Measurements from ENCODE around the gene CCDC40. TPM values are rescaled to one million over a fixed set of nuclear protein-coding genes. Genes with fewer than 3 reads are reported as not detected.

Gene CCDC40
- total RNA-seq, 1 experiment from 2014 or later = 11.3 TPM

- H3K4me1 ChIP-seq = no peaks in the 10 kb centered on the region; the same call in 1 of the 2 replicates
- DNase-seq = no peak
- no peak overlapping the region for H3K4me3 ChIP-seq
- H3K36me3 ChIP-seq = peaks cover 7% of the 10 kb centered on the region; the same call in 1 of the 2 replicates
- H3K27me3 ChIP-seq = no peaks in the 10 kb centered on the region
- no peaks in the 10 kb centered on the region for H3K9me3 ChIP-seq (replicated peaks)
- H3K27ac ChIP-seq = no peak overlapping the region
Observed at GRCh38 chr17:80007939-80008338, 28.5 kb upstream of the CCDC40 start.

- no peaks in the 10 kb centered on the region; the same call in 1 of the 2 replicates for H3K4me1 ChIP-seq
- peak; percentile 84 to 90 for DNase-seq
- no peaks in the 10 kb centered on the region for H3K27me3 ChIP-seq
- no peak overlapping the region for H3K4me3 ChIP-seq
- peaks cover 10% of the 10 kb centered on the region; the same call in 1 of the 2 replicates for H3K36me3 ChIP-seq
- no peak overlapping the region for H3K27ac ChIP-seq
- H3K9me3 ChIP-seq (replicated peaks) = no peaks in the 10 kb centered on the region
Observed at GRCh38 chr17:80008383-80008840, 28.0 kb upstream of the CCDC40 start.

GRCh38 chr17:80008848-80009247 lies 27.6 kb upstream of the CCDC40 start:
- no peaks in the 10 kb centered on the region for H3K27me3 ChIP-seq
- H3K4me3 ChIP-seq = no peak overlapping the region
- DNase-seq = no peak
- peaks cover 12% of the 10 kb centered on the region for H3K36me3 ChIP-seq
- H3K27ac ChIP-seq = no peak overlapping the region
- H3K9me3 ChIP-seq (replicated peaks) = no peaks in the 10 kb centered on the region
- no peaks in the 10 kb centered on the region; the same call in 1 of the 2 replicates for H3K4me1 ChIP-seq

GRCh38 chr17:80009391-80010282 lies 26.8 kb upstream of the CCDC40 start:
- H3K36me3 ChIP-seq = peaks cover 16% of the 10 kb centered on the region

GRCh38 chr17:80010283-80010858 lies 26.1 kb upstream of the CCDC40 start:
- H3K9me3 ChIP-seq (replicated peaks) = no peaks in the 10 kb centered on the region
- no peak for DNase-seq
- H3K27ac ChIP-seq = no peak overlapping the region
- peaks cover 19% of the 10 kb centered on the region for H3K36me3 ChIP-seq
- H3K27me3 ChIP-seq = no peaks in the 10 kb centered on the region
- H3K4me1 ChIP-seq = no peaks in the 10 kb centered on the region; the same call in 1 of the 2 replicates
- no peak overlapping the region for H3K4me3 ChIP-seq

More at GRCh38 chr17:80009391-80010282, 26.8 kb upstream of the CCDC40 start:
- no peak for DNase-seq
- Histone ChIP-seq H3K4me3 (no peak overlapping the region), H3K27me3 (no peaks in the 10 kb centered on the region), H3K27ac (no peak overlapping the region), H3K4me1 (no peaks in the 10 kb centered on the region; the same call in 1 of the 2 replicates), H3K9me3 (replicated peaks) (no peaks in the 10 kb centered on the region)

GRCh38 chr17:80011989-80012555 lies 24.4 kb upstream of the CCDC40 start:
- Histone ChIP-seq H3K9me3 (replicated peaks) (no peaks in the 10 kb centered on the region), H3K27me3 (no peaks in the 10 kb centered on the region), H3K4me1 (no peaks in the 10 kb centered on the region; the same call in 1 of the 2 replicates), H3K27ac (no peak overlapping the region), H3K36me3 (peaks cover 22% of the 10 kb centered on the region), H3K4me3 (no peak overlapping the region)
- DNase-seq = no peak

- H3K27ac ChIP-seq = no peak overlapping the region
- H3K27me3 ChIP-seq = no peaks in the 10 kb centered on the region
- DNase-seq = no peak
- peaks cover 22% of the 10 kb centered on the region for H3K36me3 ChIP-seq
- H3K4me1 ChIP-seq = no peaks in the 10 kb centered on the region; the same call in 1 of the 2 replicates
- no peak overlapping the region for H3K4me3 ChIP-seq
- no peaks in the 10 kb centered on the region for H3K9me3 ChIP-seq (replicated peaks)
Observed at GRCh38 chr17:80012765-80013741, 23.4 kb upstream of the CCDC40 start.

- Histone ChIP-seq H3K27ac (no peak overlapping the region), H3K36me3 (peaks cover 19% of the 10 kb centered on the region), H3K4me3 (no peak overlapping the region), H3K4me1 (no peaks in the 10 kb centered on the region), H3K9me3 (replicated peaks) (no peaks in the 10 kb centered on the region), H3K27me3 (no peaks in the 10 kb centered on the region)
- DNase-seq = no peak
Observed at GRCh38 chr17:80017226-80018010, 19.0 kb upstream of the CCDC40 start.

GRCh38 chr17:80018917-80019651 lies 17.4 kb upstream of the CCDC40 start:
- no peak overlapping the region for H3K4me3 ChIP-seq
- DNase-seq = no peak
- no peak overlapping the region for H3K27ac ChIP-seq
- no peaks in the 10 kb centered on the region for H3K9me3 ChIP-seq (replicated peaks)
- peaks cover 11% of the 10 kb centered on the region for H3K4me1 ChIP-seq
- peaks cover 8% of the 10 kb centered on the region; the same call in 1 of the 2 replicates for H3K36me3 ChIP-seq
- no peaks in the 10 kb centered on the region for H3K27me3 ChIP-seq

GRCh38 chr17:80021600-80021999 lies 14.8 kb upstream of the CCDC40 start:
- H3K4me1 ChIP-seq = peaks cover 28% of the 10 kb centered on the region
- no peaks in the 10 kb centered on the region for H3K36me3 ChIP-seq
- DNase-seq = no peak
- no peak overlapping the region for H3K27ac ChIP-seq
- H3K27me3 ChIP-seq = no peaks in the 10 kb centered on the region
- H3K9me3 ChIP-seq (replicated peaks) = no peaks in the 10 kb centered on the region
- H3K4me3 ChIP-seq = no peak overlapping the region

- DNase-seq = peak; percentile 89 to 93
- Histone ChIP-seq H3K27me3 (no peaks in the 10 kb centered on the region), H3K4me1 (peaks cover 35% of the 10 kb centered on the region), H3K4me3 (peak overlapping the region; percentile 47), H3K36me3 (0 out of 2 replicates have a peak, but pooled peaks cover 4% of the 10 kb centered on the region), H3K9me3 (replicated peaks) (no peaks in the 10 kb centered on the region), H3K27ac (peak overlapping the region; percentile 76)
Observed at GRCh38 chr17:80023481-80024205, 12.8 kb upstream of the CCDC40 start.

- Histone ChIP-seq H3K27me3 (no peaks in the 10 kb centered on the region), H3K4me3 (peak overlapping the region; percentile 47), H3K9me3 (replicated peaks) (no peaks in the 10 kb centered on the region), H3K27ac (peak overlapping the region; percentile 76), H3K4me1 (peaks cover 42% of the 10 kb centered on the region), H3K36me3 (peaks cover 4% of the 10 kb centered on the region; the same call in 1 of the 2 replicates)
- DNase-seq = no peak
Observed at GRCh38 chr17:80024206-80024972, 12.1 kb upstream of the CCDC40 start.

Measured in SJCRH30 (cell line).